KOPT-K1 (cell line): ENCODE data around the gene UBXN10.

ENCODE experiments used
- H3K27ac ChIP-seq: fragments of 200-600 bp; sonication (generic); 2 replicates; pipeline ENCODE4 v1.5.1; 2016; ENCODE audit warnings: antibody characterized with exemption, mild to moderate bottlenecking, low read depth, low read length; ENCODE audit not compliant: poor library complexity, severe bottlenecking
- H3K36me3 ChIP-seq: fragments of 200-600 bp; sonication (generic); 2 replicates; pipeline ENCODE4 v1.5.1; 2017; ENCODE audit warnings: antibody characterized with exemption, mild to moderate bottlenecking, low read length, moderate library complexity; ENCODE audit not compliant: insufficient read depth
- H3K9me3 ChIP-seq: fragments of 200-600 bp; sonication (generic); 2 replicates; pipeline ENCODE4 v1.5.1; 2017; ENCODE audit warnings: antibody characterized with exemption, low read length, mild to moderate bottlenecking; ENCODE audit not compliant: insufficient read depth, poor library complexity, severe bottlenecking

UBXN10 gene

DNA sequence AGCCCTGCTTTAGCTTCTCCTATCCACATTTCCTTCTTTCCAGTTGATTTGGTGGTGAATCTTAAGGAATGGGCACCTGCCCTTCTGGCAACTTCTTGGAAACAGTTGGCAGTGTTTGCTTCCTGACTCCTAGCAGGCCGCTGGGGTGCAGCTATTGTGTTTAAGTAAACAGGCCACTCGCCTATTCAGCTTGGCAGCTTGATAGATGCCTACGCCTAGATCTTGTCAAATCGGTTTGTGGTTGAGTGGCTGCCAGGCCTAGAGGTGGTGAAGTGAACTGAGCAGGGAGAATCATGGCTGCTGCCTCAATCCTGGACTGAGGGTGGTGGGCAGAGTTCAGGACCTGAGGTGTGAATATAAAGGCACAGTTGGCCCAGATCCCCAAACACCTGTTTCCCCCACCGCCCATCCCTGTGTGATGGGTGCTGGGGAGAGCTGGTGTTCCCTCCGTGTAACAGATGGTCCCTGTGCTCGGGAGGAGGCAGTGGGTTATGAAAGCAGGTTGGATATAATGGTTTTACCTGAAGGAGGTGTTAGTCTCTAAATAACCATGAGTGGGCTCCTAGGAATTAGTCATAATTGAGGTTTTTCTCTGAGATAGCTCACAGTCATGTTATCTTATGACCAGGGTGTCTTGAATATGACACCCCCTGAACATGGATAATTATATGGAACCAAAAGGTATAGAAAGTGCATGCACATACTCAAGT, 1.4 kb downstream of the UBXN10 start:
- Histone ChIP-seq H3K27ac (no peak overlapping the region), H3K36me3 (no peaks in the 10 kb centered on the region), H3K9me3 (no peaks in the 10 kb centered on the region)

DNA sequence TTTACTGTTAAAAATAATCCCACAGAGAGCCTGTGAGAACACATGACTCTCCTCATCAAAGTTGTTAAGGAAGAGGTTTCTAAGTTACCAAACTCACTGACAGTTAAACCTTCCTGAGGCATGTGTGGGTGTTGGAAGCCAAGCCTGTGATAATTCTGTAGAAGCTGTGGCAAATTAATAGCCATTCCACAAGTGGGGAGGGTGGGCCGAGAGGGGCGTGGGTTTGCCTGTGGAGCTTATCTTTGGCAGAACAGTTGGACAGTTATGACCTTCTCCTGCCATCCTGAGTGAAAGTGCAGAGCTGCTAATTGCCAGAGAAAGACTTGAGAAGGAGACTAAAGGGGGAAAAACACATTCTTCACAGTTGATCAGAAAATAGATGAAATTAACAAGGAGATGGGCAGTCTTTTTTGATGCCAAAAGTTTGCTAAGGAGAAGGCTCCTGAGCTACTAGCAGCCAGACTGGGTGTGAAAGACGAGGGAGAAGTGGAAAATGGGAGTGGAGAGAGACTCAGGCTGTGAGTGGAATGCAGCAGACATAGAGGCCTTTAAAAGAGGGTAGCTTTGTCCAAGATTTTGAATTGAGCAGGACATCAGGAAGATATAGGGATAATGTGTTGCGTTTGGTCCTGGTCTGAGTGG, 2.0 kb downstream of the UBXN10 start:
- Histone ChIP-seq H3K36me3 (no peaks in the 10 kb centered on the region), H3K27ac (no peak overlapping the region), H3K9me3 (no peaks in the 10 kb centered on the region)

DNA sequence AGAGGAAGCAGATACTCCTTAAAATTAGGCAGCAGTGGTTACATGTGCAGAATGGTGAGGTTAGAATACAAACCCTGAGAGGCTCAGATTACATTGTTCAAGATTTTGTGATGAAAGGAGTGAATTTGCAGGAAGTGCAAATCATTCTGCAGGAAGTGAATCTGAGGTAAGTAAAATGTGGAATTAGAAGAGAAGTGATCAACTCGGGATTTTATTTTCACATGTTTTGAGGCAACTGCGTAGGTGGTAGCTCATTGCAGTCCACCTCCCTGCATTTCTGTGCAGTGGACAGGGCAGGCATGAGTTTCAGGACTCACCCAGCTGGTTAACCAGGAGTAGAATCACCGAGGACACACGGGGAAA, 2.5 kb downstream of the UBXN10 start:
- Histone ChIP-seq H3K36me3 (no peaks in the 10 kb centered on the region), H3K9me3 (no peaks in the 10 kb centered on the region), H3K27ac (no peak overlapping the region)

DNA sequence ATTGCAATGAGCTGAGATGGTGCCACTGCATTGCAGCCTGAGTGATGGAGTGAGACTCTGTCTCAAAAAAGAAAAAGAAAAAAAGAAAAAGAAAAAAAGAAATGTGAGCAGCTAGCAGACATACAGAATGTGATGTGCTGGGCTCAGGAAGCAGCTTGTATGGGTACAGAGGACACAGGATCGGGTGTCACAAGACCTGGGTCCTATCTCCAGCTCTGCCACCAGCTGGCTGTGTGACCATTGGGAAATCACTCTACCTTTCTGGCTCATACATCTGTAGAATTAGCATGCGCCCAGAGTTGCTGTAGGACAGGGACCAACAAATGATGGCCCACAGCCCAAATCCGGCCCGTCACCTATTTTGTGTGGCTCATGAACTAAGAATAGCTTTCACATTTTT, 3.8 kb downstream of the UBXN10 start:
- Histone ChIP-seq H3K36me3 (no peaks in the 10 kb centered on the region), H3K9me3 (no peaks in the 10 kb centered on the region), H3K27ac (no peak overlapping the region)

DNA sequence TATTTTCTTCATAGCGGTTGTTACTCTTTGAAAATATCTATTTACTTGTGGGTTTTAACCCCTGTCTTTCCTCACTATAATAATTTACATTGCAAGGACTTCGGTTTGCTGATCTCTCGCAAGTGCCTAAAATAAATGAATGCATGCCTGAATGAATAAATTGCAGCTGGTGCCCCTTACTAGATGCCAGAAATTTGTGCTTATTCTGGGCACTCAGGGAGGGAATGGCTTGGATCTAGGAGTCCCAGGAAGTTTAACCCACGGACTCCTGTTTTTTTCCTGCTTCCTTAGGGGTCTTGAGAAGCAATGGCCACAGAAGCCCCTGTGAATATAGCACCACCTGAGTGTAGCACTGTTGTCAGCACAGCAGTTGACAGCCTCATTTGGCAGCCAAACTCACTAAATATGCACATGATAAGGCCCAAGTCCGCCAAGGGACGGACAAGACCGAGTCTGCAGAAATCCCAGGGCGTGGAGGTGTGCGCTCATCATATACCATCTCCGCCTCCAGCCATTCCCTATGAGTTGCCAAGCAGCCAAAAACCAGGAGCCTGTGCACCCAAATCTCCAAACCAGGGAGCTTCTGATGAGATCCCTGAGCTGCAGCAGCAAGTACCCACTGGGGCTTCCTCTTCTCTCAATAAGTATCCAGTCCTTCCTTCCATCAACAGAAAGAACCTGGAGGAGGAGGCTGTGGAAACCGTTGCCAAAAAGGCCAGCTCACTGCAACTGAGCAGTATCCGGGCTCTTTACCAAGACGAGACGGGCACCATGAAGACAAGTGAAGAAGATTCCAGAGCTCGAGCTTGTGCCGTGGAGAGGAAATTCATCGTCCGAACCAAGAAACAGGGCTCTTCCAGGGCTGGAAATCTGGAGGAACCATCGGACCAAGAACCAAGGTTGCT, 4.6 kb downstream of the UBXN10 start:
- no peaks in the 10 kb centered on the region for H3K36me3 ChIP-seq
- no peak overlapping the region for H3K27ac ChIP-seq
- H3K9me3 ChIP-seq: no peaks in the 10 kb centered on the region

DNA sequence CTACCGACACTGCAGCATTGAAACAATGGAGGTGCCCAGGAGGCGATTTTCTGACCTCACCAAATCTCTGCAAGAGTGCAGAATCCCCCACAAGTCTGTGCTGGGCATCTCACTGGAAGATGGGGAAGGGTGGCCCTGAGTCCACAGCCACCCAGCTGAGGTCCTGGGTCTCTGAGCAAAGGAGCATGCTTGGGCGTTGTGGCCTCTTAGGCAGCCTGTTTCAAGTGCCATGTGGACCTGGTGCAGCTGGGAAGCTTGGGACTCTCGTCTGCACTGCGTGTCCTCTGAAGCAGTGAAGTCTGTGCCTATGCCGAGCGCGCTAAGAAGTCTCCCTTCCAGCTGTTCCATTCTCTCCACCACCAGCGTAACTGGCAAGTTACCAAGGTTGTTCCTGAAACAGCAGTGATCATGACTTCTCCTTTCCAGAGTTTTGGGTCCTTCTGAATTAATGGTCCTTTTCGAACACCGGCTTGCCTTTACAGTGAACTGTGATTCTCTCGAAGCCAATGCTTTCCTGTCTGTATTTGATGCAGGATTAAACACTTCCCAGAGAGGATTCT, 5.5 kb downstream of the UBXN10 start:
- H3K36me3 ChIP-seq: no peaks in the 10 kb centered on the region
- H3K27ac ChIP-seq: no peak overlapping the region
- no peaks in the 10 kb centered on the region for H3K9me3 ChIP-seq

DNA sequence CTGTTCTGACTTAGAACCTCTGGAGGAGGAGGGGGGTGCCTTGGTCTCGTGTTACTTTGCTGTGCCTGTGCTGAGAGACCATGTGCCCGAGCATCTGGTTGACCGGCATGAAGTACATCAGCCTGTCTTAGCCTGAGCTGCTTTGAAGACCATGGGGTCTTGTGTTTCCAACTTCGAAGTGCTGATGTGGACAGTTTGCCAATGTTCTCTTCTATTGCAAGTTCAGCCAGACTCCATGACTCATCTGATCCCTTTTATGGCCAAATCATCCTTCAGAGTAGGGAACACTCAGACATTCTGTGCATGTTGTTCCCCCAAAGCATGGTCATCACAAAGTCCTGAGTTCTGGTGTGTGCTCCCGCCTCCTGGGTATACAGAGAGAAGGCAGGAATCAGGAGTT, 6.5 kb downstream of the UBXN10 start:
- H3K36me3 ChIP-seq: no peaks in the 10 kb centered on the region
- no peaks in the 10 kb centered on the region for H3K9me3 ChIP-seq
- H3K27ac ChIP-seq: no peak overlapping the region

DNA sequence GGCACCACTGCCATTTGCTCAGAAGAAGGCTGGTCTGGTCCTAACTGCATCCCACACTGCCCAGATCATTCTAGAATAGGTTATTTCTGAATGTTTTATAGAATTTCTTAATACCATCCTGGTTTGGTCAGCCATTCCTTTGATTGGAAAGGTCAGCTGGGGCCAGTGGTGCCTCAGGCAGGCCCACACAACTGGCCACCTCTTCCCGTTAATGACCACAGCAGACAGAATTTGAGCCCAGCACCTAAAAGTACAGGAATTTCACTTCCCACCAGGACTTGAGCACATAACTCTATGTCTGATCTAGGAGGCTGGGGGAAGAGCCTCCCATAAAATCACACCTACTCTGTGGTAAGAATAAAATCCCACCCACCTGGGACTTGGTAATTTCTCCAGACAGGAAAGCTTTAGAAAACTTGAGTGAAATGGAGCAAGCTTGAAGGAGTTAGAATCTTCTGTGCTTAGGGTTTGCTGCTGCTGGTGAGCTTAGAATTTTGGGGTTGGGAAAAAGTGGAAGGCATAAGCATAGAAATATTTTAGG, 7.0 kb downstream of the UBXN10 start:
- H3K27ac ChIP-seq: no peak overlapping the region
- no peaks in the 10 kb centered on the region for H3K9me3 ChIP-seq
- no peaks in the 10 kb centered on the region for H3K36me3 ChIP-seq

DNA sequence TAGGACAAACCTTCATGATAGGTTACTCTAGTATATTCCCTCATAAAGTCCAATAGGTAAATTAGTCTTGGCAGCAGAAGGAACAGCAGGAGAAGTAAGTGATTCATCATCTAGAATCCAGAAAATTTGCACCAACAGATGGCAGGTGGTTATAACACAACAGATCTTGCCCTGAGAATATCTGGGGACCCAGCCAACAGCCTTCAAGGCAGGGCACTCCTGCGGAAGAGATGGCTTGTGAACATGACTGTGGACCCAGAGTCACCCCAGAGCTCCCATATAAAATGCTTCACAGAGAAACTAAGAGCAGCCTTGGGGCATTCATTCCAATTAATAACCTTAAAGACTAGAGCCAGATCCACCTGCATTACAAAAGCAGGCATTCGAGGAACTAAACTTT, 8.3 kb downstream of the UBXN10 start:
- Histone ChIP-seq H3K9me3 (no peaks in the 10 kb centered on the region), H3K36me3 (no peaks in the 10 kb centered on the region)

DNA sequence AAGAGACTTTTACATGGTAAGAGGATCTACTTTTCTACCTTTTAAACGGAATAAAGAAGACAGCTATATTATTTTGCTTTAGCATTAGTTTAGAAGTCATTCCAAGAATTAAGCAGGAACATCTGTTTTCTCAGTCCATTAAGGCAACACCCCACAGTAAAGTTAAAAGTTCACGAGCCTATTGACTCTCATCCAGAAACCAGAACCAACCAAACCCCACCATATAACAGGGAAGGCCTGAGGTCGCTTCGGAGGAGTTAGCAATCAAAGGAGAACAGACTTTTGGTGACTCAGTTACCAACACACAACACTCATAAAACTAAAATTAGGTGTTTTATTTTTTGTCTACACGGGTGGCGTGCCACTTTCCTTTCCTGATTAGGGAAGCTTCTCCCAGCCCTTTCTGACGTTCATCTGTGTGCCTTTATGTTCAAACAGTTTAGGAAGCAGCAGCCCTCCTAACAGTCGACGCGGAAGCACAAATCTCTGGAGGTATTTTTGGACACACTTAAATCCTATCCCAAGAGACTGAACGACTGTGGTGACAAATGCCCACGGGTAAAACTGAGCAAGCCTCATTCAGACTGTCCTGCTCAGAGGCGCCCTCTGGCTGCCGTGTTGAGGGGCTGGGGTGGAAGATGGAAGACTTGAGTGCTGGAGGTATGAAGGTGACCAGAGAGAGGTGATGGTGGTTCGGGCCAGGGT, 9.0 kb downstream of the UBXN10 start:
- Histone ChIP-seq H3K27ac (no peak overlapping the region), H3K36me3 (no peaks in the 10 kb centered on the region), H3K9me3 (no peaks in the 10 kb centered on the region)

More for the DNA sequence above, 8.3 kb downstream of the UBXN10 start:
- H3K27ac ChIP-seq: no peak overlapping the region

DNA sequence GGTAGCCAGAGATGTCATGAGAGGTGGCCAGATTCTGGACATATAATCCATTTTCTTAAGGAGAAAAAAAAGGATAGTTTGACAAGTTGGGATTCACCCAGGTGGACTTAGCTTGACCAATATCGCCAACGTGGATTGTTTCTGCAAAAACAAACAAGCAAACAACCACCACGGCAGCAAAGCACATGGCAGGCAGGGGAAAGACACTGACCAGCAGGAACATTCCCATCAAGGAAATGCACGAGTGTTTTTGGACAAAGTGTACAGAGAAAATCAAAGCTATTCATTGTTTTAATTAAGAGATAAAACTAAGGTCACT, 9.5 kb downstream of the UBXN10 start:
- no peaks in the 10 kb centered on the region for H3K9me3 ChIP-seq
- H3K27ac ChIP-seq: no peak overlapping the region
- no peaks in the 10 kb centered on the region for H3K36me3 ChIP-seq

DNA sequence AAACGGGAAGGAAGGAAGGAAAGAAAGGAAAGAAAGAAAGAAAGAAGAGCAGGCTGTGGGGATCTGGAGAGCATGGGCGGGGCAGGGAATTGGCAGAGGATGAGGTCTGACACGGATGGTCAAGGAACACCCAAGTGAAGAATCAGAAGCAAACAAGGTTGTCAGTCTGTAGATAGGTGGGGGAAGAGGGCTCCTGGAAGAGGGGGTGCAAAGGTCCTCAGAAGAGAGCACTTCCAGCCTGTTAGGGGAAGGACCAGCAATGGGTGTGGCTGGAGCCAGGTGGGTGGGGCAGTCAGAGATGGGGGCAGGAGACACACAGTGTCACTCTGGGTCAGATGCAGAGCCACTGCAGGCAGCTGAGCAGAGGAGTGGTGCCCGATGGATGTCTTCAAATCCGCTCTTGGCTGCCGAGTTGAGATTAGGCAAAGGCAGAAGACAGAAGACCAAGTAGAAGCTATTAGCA, 11.5 kb downstream of the UBXN10 start:
- Histone ChIP-seq H3K27ac (no peak overlapping the region), H3K36me3 (no peaks in the 10 kb centered on the region), H3K9me3 (no peaks in the 10 kb centered on the region)

DNA sequence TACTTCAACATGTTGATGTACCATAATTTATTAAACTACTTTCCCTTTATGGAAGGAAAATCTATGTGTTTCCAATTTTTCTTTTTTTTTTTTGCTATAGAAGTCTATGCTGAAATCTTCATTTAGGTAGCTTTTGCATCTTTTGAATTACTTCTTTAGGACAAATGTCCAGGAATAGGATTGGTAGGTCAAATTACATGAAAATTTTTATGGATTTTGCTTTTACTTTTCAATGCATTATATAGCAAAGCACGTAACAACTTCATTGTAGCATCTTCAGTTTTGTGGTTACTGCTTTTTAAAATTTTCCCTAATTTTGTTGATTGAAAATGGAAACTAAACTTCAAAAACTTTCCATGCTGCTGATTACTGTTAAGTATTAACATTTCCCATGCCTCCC, 12.4 kb downstream of the UBXN10 start:
- Histone ChIP-seq H3K36me3 (no peaks in the 10 kb centered on the region), H3K27ac (no peak overlapping the region), H3K9me3 (no peaks in the 10 kb centered on the region)

DNA sequence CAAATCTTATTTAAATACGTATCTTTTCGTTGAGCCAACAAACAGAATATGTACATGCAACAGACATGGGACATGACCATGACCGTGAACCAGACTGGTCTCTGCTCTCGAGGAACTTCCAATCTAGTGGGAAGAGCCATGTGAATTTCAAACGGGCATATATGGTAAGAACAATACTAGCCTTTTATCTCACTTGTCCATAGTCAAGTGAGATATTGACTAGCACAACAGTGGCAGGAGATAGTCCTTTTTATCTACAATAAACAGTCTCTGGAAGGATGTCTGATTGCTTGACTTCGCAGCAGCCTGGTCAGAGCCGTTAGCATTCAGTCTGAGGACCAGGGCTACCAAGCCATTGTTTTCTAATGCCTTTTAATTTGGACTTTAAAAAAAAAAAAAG, 13.0 kb downstream of the UBXN10 start:
- Histone ChIP-seq H3K9me3 (no peaks in the 10 kb centered on the region), H3K27ac (no peak overlapping the region), H3K36me3 (no peaks in the 10 kb centered on the region)
